ENCODE data around the gene FCHSD2. TPM values are rescaled to one million over a fixed set of nuclear protein-coding genes. Genes with fewer than 3 reads are reported as not detected.

Gene FCHSD2
- total and polyA plus RNA-seq, 2 of the 13 experiments (the other 11 are each of a cell fraction or from before 2014, with no cell fraction given): 20.5 to 24.8 TPM

DNA sequence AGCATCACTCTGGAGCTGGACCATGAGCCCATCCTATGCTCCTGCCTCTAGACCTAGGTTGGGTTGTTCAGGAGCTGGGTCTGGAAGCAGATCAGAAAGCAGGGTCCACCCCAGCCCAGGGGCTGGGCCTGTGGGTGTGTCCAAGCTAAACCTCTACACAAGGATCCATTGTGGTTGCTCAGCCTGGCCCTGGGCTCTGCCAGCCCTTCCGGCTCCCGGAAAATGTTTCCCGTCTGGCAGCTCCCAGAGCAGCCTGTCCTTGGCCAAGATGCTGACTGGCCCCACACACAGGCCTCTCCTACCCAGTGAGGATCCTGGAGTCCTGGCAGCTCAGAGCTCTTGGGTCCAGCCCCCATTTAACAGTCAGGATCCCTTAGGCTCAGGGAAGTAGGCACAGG lies 35.3 kb upstream of the FCHSD2 start (continued):
- TF ChIP-seq, protein P1, sequence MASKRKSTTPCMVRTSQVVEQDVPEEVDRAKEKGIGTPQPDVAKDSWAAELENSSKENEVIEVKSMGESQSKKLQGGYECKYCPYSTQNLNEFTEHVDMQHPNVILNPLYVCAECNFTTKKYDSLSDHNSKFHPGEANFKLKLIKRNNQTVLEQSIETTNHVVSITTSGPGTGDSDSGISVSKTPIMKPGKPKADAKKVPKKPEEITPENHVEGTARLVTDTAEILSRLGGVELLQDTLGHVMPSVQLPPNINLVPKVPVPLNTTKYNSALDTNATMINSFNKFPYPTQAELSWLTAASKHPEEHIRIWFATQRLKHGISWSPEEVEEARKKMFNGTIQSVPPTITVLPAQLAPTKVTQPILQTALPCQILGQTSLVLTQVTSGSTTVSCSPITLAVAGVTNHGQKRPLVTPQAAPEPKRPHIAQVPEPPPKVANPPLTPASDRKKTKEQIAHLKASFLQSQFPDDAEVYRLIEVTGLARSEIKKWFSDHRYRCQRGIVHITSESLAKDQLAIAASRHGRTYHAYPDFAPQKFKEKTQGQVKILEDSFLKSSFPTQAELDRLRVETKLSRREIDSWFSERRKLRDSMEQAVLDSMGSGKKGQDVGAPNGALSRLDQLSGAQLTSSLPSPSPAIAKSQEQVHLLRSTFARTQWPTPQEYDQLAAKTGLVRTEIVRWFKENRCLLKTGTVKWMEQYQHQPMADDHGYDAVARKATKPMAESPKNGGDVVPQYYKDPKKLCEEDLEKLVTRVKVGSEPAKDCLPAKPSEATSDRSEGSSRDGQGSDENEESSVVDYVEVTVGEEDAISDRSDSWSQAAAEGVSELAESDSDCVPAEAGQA (IDR thresholded peaks at IDR 0.05; ENCODE audit: low read depth): no peak; the same call in 1 of the 2 replicates
- TF ChIP-seq, protein P1 (CRISPR knock-in tag; IDR thresholded peaks at IDR 0.05; ENCODE audit: borderline replicate concordance): no peak
- TF ChIP-seq DMAP1 (CRISPR knock-in tag; IDR thresholded peaks at IDR 0.05): no peak; the same call in 1 of the 2 replicates
- no peak for TF ChIP-seq TOE1 (CRISPR knock-in tag; IDR thresholded peaks at IDR 0.05)
- no peak for TF ChIP-seq EED (CRISPR knock-in tag; IDR thresholded peaks at IDR 0.05)
- TF ChIP-seq RBFOX2 (IDR thresholded peaks at IDR 0.05; ENCODE audit: low read depth, low read length): no peak
- no peak for TF ChIP-seq NR3C1 (CRISPR knock-in tag; IDR thresholded peaks at IDR 0.05)
- TF ChIP-seq XRCC5 (optimal IDR thresholded peaks at IDR 0.05; ENCODE audit: low read length): peak; percentile 16
- TF ChIP-seq, protein P2, sequence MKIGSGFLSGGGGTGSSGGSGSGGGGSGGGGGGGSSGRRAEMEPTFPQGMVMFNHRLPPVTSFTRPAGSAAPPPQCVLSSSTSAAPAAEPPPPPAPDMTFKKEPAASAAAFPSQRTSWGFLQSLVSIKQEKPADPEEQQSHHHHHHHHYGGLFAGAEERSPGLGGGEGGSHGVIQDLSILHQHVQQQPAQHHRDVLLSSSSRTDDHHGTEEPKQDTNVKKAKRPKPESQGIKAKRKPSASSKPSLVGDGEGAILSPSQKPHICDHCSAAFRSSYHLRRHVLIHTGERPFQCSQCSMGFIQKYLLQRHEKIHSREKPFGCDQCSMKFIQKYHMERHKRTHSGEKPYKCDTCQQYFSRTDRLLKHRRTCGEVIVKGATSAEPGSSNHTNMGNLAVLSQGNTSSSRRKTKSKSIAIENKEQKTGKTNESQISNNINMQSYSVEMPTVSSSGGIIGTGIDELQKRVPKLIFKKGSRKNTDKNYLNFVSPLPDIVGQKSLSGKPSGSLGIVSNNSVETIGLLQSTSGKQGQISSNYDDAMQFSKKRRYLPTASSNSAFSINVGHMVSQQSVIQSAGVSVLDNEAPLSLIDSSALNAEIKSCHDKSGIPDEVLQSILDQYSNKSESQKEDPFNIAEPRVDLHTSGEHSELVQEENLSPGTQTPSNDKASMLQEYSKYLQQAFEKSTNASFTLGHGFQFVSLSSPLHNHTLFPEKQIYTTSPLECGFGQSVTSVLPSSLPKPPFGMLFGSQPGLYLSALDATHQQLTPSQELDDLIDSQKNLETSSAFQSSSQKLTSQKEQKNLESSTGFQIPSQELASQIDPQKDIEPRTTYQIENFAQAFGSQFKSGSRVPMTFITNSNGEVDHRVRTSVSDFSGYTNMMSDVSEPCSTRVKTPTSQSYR (CRISPR knock-in tag; IDR thresholded peaks at IDR 0.05; ENCODE audit: borderline replicate concordance): no peak
- TF ChIP-seq SP4 (CRISPR knock-in tag; IDR thresholded peaks at IDR 0.05): no peak
- no peak for TF ChIP-seq BHLHE40 (IDR thresholded peaks at IDR 0.05; ENCODE audit: low read length)
- TF ChIP-seq, protein P3, sequence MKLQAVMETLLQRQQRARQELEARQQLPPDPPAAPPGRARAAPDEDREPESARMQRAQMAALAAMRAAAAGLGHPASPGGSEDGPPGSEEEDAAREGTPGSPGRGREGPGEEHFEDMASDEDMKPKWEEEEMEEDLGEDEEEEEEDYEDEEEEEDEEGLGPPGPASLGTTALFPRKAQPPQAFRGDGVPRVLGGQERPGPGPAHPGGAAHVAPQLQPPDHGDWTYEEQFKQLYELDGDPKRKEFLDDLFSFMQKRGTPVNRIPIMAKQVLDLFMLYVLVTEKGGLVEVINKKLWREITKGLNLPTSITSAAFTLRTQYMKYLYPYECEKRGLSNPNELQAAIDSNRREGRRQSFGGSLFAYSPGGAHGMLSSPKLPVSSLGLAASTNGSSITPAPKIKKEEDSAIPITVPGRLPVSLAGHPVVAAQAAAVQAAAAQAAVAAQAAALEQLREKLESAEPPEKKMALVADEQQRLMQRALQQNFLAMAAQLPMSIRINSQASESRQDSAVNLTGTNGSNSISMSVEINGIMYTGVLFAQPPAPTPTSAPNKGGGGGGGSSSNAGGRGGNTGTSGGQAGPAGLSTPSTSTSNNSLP (IDR thresholded peaks at IDR 0.05; ENCODE audit: low read depth, low read length): no peak
- TF ChIP-seq, protein P4, sequence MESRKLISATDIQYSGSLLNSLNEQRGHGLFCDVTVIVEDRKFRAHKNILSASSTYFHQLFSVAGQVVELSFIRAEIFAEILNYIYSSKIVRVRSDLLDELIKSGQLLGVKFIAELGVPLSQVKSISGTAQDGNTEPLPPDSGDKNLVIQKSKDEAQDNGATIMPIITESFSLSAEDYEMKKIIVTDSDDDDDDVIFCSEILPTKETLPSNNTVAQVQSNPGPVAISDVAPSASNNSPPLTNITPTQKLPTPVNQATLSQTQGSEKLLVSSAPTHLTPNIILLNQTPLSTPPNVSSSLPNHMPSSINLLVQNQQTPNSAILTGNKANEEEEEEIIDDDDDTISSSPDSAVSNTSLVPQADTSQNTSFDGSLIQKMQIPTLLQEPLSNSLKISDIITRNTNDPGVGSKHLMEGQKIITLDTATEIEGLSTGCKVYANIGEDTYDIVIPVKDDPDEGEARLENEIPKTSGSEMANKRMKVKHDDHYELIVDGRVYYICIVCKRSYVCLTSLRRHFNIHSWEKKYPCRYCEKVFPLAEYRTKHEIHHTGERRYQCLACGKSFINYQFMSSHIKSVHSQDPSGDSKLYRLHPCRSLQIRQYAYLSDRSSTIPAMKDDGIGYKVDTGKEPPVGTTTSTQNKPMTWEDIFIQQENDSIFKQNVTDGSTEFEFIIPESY (CRISPR knock-in tag; IDR thresholded peaks at IDR 0.05): no peak
- no peak for TF ChIP-seq ZBTB21 (CRISPR knock-in tag; IDR thresholded peaks at IDR 0.05)
- TF ChIP-seq ZSCAN21 (CRISPR knock-in tag; IDR thresholded peaks at IDR 0.05; ENCODE audit: borderline replicate concordance): no peak
- no peak for TF ChIP-seq ZSCAN9 (CRISPR knock-in tag; IDR thresholded peaks at IDR 0.05; ENCODE audit: borderline replicate concordance)
- TF ChIP-seq, protein P5, sequence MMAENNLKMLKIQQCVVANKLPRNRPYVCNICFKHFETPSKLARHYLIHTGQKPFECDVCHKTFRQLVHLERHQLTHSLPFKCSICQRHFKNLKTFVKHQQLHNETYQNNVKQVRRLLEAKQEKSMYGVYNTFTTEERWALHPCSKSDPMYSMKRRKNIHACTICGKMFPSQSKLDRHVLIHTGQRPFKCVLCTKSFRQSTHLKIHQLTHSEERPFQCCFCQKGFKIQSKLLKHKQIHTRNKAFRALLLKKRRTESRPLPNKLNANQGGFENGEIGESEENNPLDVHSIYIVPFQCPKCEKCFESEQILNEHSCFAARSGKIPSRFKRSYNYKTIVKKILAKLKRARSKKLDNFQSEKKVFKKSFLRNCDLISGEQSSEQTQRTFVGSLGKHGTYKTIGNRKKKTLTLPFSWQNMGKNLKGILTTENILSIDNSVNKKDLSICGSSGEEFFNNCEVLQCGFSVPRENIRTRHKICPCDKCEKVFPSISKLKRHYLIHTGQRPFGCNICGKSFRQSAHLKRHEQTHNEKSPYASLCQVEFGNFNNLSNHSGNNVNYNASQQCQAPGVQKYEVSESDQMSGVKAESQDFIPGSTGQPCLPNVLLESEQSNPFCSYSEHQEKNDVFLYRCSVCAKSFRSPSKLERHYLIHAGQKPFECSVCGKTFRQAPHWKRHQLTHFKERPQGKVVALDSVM (CRISPR knock-in tag; IDR thresholded peaks at IDR 0.05): no peak
